Measurements from ENCODE around the gene MREG. TPM values are rescaled to one million over a fixed set of nuclear protein-coding genes. Genes with fewer than 3 reads are reported as not detected.

Gene MREG
- total RNA-seq, 1 donor from 2014 or later: 9.1 TPM

GRCh38 chr2:215970425-215970824 lies 42.9 kb downstream of the MREG start:
- Mint-ChIP-seq H3K4me3 (no peak overlapping the region), H3K4me1 (peaks cover 6% of the 10 kb centered on the region), H3K27ac (ENCODE audit: unreplicated experiment) (no peak overlapping the region), H3K36me3 (ENCODE audit: low read depth) (peaks cover 3% of the 10 kb centered on the region), H3K9me3 (peaks cover 3% of the 10 kb centered on the region), H3K27me3 (ENCODE audit: low read depth) (no peaks in the 10 kb centered on the region)
- no peak for DNase-seq (ENCODE audit: low read depth, low spot score)
- no peak for TF ChIP-seq CTCF (conservative IDR thresholded peaks at IDR 0.05)

GRCh38 chr2:215969131-215969841 lies 44.1 kb downstream of the MREG start:
- no peak overlapping the region for H3K27ac Mint-ChIP-seq (ENCODE audit: unreplicated experiment)
- peaks cover 1% of the 10 kb centered on the region for H3K4me1 Mint-ChIP-seq
- no peaks in the 10 kb centered on the region for H3K27me3 Mint-ChIP-seq (ENCODE audit: low read depth)
- no peak for TF ChIP-seq CTCF (conservative IDR thresholded peaks at IDR 0.05)
- peaks cover 3% of the 10 kb centered on the region for H3K9me3 Mint-ChIP-seq
- H3K4me3 Mint-ChIP-seq: no peak overlapping the region
- H3K36me3 Mint-ChIP-seq (ENCODE audit: low read depth): peaks cover 3% of the 10 kb centered on the region
- DNase-seq (ENCODE audit: low read depth, low spot score): no peak

GRCh38 chr2:215968499-215968898 lies 44.9 kb downstream of the MREG start:
- H3K4me3 Mint-ChIP-seq: no peak overlapping the region
- H3K36me3 Mint-ChIP-seq (ENCODE audit: low read depth): peaks cover 3% of the 10 kb centered on the region
- H3K9me3 Mint-ChIP-seq: peaks cover 3% of the 10 kb centered on the region
- no peaks in the 10 kb centered on the region for H3K27me3 Mint-ChIP-seq (ENCODE audit: low read depth)
- H3K27ac Mint-ChIP-seq (ENCODE audit: unreplicated experiment): no peak overlapping the region
- no peak for DNase-seq (ENCODE audit: low read depth, low spot score)
- H3K4me1 Mint-ChIP-seq: no peaks in the 10 kb centered on the region
- TF ChIP-seq CTCF (conservative IDR thresholded peaks at IDR 0.05): no peak

GRCh38 chr2:215967590-215968378 lies 45.6 kb downstream of the MREG start:
- no peaks in the 10 kb centered on the region for H3K27me3 Mint-ChIP-seq (ENCODE audit: low read depth)
- H3K4me3 Mint-ChIP-seq: no peak overlapping the region
- H3K4me1 Mint-ChIP-seq: no peaks in the 10 kb centered on the region
- H3K36me3 Mint-ChIP-seq (ENCODE audit: low read depth): peaks cover 3% of the 10 kb centered on the region
- peaks cover 3% of the 10 kb centered on the region for H3K9me3 Mint-ChIP-seq
- DNase-seq (ENCODE audit: low read depth, low spot score): no peak
- no peak overlapping the region for H3K27ac Mint-ChIP-seq (ENCODE audit: unreplicated experiment)
- TF ChIP-seq CTCF (conservative IDR thresholded peaks at IDR 0.05): no peak

GRCh38 chr2:215966951-215967350 lies 46.4 kb downstream of the MREG start:
- H3K27me3 Mint-ChIP-seq (ENCODE audit: low read depth): no peaks in the 10 kb centered on the region
- no peak overlapping the region for H3K4me3 Mint-ChIP-seq
- H3K4me1 Mint-ChIP-seq: no peaks in the 10 kb centered on the region
- no peak for DNase-seq (ENCODE audit: low read depth, low spot score)
- H3K27ac Mint-ChIP-seq (ENCODE audit: unreplicated experiment): no peak overlapping the region
- peaks cover 3% of the 10 kb centered on the region for H3K9me3 Mint-ChIP-seq
- TF ChIP-seq CTCF (conservative IDR thresholded peaks at IDR 0.05): no peak
- peaks cover 3% of the 10 kb centered on the region for H3K36me3 Mint-ChIP-seq (ENCODE audit: low read depth)

All from neural crest cell (in vitro differentiated cells).